ENCODE data around the gene LCNL1.

- no peak for TF ChIP-seq CTCF (IDR thresholded peaks at IDR 0.05)
- no peak for TF ChIP-seq POLR2A (IDR thresholded peaks at IDR 0.05)
These were observed 23.6 kb downstream of the LCNL1 start for GRCh38 chr9:137006116-137007003.

All from vagina (tissue), 2 donors.